ENCODE measurements around the gene NDRG3.
"Not testable (repeated sequence)": the region's sequence is repeated elsewhere in the genome, so short reads cannot be mapped to it uniquely, and the experiment has no call there.

Gene NDRG3

DNA sequence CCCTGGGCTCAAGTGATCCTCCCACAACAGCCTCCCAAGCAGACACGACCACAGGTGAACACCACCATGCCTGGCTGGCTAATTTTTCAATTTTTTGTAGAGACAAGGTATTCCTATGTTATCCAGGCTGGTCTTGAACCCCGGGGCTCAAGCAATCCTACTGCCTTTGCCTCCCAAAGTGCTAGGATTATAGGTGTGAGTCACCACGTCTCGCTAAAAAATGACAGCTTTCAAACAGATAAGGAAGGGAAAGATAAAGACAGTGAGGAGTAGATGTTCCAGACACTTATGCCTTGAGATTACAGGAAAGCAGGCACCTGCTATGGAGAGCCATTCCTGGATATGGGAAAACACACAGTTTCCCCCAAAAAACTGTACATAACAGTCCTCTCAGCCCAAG, 58.9 kb downstream of the NDRG3 start:
- no peak for DNase-seq

DNA sequence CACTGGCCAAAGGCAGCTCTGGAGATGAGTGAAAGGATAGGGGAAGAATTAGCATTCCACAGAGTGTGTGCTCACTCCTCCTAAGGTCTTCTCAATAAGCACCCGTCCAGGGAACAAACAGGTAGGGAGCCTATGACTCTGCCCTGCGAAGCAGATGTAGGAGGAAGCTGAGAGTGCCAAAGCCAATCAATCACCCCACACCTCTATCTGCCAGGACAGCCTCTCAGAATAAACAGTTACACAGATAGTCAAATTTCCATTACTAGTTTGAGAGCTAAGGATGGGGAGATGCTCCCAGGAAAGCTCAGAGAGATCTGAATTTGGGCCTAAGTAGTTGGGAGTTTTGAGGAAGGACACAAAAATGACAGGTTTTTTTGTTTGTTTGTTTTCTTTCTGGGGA, 59.4 kb downstream of the NDRG3 start:
- no peak for DNase-seq

DNA sequence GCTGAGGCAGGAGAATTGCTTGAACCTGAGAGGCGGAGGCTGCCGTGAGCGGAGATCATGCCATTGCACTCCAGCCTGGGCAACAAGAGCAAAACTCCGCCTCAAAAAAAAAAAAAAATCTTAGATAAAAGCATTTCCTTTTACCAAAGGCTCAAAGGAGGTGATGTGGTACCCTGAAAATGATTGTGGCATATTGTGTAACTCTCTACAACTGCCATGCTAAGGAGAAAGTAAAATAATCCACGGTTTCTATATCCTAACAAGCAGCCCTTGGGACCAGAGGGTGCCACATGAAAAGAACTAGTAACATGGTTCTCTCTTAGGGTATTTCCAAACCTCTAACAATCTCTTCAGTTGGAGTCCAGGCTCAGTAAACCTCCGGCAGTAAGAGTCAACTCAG, 61.1 kb downstream of the NDRG3 start:
- DNase-seq: no peak

DNA sequence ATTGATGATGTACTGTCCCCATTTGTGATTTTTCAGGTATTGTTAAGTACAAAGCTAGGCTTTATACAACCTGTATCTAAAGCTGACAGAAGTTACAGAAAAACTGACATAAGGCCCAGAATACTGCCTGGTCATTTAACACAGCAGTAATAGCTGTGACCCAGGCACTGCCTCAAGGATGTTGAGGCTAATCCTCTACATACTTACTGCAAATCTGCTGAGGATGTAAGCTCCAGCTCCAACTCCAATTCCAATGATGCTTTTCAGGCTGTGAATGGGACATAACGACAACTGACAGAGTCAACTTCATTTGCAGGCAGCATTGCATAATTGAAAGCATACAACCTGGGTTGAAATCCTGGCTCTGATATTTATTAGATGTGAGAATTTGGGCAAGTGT, 63.6 kb downstream of the NDRG3 start:
- DNase-seq: no peak

DNA sequence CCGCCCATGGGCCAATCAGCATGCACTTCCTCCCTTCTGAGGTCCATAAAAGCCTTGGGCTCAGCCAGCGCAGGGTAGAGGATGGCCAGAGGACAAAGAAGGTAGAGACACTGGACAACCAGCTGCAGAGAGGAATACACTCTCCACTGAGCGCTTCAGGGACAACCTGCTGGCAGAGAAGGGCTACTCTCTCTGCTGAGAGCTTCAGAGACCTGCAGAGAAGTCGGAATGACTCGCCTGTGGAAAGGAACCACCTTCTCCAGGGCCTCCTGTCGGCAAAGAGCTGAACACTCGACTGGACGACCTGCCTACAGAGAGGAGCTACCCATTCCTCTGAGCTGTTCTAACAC, 68.5 kb downstream of the NDRG3 start:
- DNase-seq: no peak

DNA sequence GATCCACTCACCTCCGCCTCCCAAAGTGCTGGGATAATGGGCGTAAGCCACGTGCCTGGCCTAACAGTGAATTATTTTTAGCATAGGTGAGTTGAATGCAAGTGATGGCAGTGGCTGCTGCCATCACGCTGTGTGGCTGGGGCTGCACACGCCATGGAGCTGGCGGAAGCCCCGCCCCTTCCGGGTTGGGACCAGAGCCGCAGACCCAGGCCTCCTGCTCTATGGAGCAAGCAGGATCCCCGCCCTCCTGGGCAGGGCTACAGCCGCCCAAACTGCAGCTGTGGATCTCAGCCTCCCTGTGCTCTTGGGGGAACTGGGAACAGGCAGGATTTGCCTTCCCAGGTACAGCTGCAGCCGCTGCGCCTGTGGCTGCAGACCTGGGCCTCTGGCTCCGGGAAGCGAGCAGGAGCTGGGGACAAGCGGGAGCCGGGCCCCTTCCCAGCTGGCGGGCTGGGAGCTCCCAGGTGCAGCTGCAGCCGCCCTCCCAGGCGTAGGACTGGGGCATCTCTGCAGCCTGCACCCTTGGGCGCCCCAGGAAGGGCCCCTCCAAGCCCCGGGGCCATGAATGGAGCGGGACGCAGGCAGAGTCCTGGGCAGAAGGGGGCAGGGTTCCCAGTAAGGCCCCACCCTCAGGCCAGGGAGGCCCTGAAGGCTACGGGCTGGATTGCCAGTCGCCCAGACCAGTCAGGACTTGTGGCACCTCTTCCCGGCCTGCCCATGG, 69.0 kb downstream of the NDRG3 start:
- no peak for DNase-seq

DNA sequence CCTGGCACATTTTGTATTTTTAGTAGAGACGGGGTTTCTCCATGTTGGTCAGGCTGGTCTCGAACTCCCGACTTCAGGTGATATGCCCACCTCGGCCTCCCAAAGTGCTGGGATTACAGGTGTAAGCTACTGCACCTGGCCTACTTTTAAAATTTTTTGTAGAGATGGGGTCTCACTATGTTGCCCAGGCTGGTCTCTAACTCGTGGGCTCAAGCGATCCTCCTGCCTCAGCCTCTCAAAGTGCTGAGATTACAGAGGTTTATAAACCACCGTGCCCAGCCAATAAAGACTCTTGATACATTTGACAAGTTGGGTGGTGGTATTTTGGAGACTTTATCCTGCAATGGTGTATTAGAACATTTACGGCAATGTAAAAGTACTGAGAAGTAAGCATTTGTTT, 70.3 kb downstream of the NDRG3 start:
- DNase-seq: not testable (repeated sequence)

DNA sequence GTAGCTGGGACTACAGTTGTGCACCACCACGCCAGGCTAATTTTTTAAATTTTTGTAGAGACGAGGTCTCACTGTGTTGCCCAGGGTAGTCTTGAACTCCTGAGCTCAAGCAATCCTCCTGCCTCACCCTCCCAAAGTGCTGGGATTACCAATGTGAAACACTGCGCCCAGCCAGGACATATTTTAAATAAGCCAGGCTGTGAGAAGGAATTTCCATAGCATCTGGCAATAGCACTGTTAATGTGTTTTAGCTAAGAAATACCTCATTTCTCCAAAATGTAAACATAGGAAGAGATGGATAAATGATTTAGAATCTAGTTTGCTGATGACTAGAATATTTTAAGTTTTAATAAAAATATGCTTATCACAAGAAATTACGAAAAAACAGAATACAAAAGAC, 72.9 kb downstream of the NDRG3 start:
- no peak for DNase-seq

DNA sequence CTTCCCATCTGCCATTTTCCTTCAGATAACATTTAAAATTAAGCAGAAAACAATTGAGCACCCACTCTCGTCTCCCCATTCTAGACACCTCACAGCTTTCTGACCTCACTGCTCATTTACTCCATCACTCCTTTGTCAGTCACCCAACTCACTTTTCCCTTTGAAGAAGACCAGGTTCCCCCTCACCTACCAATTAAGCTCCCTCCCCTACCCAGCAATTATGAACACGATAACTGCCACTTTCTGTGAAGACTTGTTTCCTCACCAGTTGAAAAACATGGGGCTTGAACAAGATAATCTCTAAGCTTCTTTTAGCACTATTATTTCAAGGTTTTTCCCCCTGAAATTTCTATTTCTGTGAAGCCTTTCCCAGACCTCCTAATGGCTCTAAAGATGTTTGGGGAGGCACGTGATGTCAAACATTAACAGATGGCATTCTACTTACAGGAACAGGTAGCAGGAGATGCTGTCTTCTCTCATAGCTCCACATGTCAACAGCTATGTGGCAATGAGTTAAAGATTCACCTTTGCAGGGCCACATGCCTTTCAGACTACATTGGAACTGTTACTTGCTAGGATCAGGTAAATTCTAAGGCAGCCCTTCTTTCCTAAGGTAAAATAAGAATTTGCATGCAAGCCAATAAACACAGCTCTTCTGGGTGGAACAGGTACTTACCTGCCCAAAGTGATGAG, 75.1 kb downstream of the NDRG3 start:
- no peak for DNase-seq

DNA sequence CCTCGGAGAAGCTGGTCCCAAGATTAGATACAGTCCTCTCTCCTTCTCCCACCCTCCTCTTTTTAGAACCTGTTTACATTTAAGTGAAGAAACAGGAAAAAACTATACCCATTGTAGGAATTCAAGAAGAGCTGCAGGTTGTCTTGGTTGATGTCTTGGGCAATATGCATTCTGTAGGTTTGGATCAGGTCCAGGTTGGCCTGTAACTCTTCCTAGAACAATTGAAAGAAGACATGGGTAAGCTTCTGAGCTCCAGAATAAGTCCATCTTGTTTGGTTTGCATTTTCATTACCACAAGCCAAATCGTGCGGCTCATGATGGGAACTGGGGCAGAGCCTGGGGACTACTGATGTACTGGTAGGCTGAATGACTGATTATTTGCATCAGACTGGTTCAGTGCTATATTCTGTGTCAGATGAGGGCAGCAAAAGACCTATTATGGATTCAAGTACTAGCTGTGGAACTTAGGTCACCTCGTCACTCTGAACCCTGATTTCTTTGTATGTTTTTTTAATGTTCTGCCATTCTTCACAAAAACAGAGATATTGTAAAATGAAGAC, 79.6 kb downstream of the NDRG3 start:
- DNase-seq: no peak

DNA sequence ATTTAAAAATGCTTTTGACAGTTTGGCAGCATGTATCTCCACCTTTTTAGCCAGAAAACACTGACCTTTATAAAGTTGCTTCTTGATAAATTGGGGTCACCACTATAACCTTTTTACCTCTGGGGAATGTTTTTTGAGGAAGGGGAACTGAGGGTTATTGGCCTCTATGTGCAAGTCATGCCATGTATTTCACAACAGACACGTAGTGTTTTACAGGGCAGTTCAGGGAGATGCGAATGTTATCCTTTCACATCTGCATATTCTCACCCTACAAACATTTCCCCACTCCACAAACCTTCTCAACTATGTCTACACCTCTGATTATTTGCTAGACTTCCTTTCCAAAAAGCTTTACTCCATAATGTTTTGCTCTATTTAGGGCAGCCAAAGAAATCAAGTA, 82.9 kb downstream of the NDRG3 start:
- DNase-seq: no peak

DNA sequence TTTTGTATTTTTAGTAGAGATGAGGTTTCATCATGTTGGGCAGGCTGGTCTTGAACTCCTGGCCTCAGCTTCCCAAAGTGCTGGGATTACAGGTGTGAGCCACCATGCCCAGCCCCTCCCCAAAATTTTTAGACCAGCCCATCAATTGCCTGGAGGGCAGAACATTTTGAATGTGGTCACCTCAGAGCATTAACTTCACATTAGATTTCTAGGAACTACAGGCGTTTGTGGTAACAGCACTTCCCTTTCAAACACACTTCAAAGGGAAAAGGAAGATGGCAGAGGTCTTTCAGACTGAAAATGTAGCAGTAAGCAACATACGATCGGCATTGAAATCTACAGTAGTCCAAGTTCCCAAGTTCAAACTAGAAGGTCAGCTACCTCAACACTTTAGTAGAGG, 87.6 kb downstream of the NDRG3 start:
- DNase-seq: no peak

DNA sequence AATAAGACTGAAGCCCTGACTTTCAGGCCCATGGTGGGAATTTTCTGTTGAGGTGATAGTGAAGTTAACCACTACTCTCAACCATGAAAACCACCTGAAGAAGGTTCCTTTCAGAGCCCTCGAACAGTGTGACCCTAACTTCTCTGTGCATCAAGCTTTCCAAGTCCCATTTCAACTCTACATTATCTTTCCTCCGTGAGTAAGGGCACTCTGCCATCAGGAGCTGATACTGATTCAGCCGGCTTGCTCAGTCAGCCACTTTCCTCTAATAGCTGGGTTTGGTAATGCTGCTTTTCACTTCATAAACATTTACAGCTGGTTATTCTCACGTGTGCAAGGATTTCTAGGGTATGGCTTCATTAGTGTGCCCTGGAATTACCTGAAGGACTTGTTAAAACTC, 89.2 kb downstream of the NDRG3 start:
- no peak for DNase-seq

DNA sequence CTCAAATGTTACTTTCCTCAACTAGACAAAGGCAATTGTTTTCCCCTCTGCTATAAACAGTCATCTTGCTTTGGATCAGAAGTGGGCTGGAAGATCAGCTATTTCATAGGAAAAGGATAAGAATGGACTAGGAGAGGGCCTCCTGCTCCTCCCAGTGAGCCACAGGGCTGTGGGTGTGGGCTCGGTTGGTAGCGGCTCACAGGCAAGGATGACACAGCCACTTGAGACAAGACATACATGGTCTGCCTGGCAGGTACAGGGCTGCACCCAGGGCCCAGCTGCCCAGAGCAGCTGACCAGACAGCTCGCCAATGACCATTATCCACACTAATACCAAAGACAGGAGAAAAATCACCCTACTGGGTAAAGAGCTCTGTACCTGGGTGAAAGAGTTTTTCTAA, 90.9 kb downstream of the NDRG3 start:
- DNase-seq: no peak

DNA sequence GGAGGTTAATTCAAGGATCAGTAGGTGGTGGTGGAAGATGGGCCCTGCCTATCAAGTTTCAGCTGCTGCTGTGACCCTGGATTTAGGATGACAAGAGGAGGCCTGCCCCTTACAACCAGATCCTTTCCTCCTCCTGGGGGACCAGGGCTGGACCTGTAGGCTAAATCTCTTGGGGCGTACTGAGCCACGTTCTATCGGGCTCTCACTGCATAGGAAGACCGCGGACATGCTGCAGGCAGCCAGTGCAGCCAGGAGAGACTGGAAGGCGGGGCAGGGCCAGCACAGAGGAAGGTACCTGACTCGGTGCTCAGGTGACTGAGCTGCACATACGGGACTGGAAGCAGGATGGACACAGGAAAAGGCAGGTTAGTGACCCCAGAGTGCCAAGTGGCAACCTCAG, 91.4 kb downstream of the NDRG3 start:
- no peak for DNase-seq

DNA sequence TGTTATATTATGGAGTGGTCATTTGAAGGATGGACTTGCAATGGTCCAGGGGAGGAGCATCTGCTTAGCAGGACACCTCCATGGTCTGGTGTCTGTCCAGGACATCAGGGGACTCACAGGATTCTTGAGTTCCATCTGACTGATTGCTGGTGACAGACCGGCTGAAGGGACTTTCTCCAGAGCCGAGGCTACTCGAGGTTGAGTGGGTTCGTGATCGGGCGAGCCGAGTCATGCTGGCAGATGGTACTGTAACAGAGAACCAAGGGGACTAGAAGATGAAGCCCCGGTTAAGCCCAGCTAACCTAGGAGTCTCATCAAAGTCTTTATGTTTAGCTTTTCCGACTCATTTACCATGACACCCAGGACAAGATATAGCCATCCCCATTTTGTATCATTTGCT, 92.4 kb downstream of the NDRG3 start:
- DNase-seq: no peak

DNA sequence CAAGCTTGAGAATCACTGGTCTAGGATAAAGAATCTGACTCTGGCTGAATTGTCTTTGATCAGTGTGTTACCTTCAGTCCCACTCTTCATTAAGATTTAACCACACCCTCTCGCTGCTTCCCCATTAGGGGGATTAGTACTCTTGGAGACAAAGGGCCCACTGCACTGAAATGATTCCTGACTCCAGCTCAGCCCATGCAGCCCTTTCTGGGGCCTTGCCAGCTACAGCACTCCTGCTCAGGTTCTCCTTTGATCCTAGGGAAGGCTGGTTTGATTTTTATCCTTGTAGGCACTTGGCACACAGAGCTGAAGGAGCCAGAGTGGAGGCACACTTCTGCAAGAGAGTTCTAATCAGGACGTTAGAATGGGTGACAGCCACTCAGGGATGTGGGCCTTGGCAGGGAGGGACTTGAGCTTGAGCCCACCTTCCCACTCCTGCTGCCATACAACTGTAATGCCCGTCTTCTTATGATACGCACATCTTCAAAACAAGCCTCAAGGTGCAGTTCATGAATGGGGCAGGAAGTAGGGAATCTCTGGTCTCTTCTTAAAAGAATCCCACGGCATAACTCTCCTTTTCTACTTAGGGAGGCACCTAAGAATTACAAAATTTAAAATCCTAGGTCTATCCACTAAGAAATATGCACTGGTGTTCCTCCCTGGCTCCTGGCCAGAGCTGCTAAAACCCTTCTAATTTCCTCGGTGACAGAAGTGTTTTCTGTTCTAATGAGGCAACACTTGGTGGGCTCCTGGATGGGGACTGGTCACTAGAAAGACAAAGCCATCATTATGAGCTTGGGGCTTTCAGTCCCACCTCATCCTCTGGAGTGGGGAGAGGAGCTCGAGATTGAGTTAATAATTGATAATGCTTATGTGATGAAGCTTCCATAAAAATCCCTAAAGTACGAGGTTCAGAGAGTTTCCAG, 98.4 kb downstream of the NDRG3 start:
- DNase-seq: no peak

DNA sequence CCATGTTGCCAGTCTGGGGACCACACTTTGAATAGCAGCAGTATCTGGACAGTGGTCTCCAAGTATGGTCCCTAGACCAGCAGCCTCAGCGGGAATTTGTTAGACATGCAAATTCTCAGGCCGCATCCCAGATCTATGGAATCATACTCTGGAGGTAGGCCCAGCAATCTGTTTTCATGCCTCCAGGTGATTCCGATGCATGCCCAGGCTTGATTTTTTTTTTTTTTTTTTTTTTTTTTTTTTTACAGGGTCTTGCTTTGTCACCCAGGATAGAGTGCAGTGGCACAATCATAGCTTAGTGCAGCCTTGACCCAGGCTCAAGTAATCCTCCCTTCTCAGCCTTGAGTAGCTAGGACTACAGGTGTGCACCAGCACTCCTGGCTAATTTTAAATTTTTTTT, 99.2 kb downstream of the NDRG3 start:
- peak; percentile 10 for DNase-seq

DNA sequence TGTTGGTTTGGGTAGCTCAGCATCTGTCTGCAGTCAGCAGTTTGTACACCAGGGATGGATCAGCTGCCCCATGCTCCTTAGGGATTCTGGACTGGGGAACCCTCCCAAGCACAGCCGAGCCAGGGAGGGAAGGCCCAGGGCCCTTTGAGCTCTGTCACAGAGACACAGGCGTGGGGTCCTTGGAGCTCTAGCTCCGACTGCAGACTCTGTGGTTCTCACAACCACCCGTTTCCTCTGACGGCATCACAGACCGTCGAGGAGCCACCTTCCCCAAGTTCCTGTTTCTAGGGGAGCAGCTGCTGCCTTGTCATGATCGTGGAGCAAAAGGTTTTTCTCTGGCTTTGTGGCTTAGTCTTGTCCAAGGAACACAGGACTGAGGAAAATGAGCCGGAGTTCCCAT, 99.9 kb downstream of the NDRG3 start, which contains the start of gene SLA2:
Gene SLA2 (minus strand): TSS at position 199 of the 400 bp plus-strand sequence. CDS start 4,861 bp downstream, outside the sequence.
- no peak for DNase-seq

DNA sequence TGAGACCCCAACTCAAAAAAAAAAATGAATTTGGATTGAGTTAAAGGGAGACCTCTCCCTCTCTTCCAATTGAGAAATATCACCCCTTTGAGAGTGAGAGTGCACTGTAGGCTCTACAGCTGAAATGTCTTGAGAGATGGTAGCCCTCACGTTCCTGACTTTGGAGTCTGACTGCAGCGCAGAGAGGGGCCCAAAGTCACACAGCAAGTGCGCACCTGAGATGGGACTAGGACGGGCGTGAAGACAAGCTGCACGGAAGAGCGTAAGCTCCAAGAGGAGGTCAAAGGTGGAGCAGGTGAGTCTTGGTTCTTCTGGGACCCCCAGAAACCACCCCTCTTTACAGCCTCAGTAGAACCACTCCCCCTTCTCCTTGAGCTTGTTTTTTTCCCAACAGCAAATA, 100.5 kb downstream of the NDRG3 start:
- DNase-seq: no peak

DNA sequence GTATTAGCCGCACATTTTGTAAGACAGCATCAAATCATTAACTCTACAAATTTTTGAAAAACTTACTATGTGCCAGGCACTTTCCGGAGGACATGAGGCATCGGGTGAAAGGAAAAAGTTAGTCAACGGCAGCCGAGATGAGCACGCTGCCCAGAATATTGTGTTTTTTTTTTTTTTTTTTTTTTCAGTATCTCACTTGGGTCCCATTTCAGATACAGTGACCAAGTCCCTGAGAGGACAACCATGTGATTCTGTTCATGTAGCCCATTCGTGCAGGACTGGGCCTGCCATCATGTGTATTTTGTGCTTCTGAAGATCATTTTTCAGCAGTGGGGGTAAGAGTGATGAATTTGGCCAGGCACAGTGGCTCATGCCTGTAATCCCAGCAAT, 101.2 kb downstream of the NDRG3 start:
- no peak for DNase-seq

DNA sequence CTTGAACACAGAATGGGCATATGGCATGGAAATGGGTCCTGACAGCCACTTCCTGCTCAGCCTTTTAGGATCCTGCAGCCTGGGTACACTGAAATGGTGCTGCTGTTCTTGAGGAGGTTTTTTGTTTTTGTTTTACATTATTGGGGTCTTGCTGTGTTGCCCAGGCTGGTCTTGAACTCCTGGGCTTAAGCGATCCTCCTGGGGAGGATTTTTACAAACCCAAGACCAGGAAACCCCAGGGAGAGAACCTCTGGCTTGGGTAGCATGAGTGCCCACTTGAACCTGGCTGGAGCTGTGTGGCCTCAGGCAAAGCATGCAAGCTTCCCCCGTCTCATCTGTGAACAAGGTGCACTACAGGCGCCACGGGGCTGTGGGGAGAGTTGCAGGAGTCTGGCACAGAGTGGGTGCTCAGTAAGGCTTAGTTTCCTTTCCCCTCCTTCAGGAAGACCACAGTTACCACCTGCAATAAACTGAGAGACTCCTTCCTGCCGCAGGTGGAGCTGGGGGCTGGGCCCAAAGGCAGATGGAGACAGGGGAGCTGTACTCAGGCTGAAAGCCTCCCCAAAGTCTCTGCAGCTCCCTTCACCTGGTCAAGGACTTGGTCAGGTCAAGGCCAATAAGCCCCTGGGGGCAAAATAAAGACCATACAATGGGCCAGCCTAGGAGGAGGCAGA, 101.7 kb downstream of the NDRG3 start:
- no peak for DNase-seq

DNA sequence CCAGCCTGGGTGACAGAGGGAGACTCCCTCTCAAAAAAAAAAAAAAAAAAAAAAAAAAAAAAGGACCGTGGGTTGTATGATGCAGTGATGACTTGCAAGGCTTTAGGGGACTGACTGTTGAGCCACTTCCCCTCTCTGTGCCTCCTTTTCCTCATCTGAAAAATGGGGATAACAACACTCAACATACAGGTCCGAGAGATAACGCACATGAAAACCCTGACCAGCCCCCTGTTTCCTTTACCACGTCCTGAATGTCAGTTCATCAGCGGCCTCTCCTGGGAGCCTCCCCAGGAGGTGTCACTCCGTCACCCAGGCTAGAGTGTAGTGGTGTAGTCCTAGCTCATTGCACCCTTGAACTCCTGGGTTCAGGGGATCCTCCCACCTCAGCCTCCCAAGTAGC, 103.8 kb downstream of the NDRG3 start:
- DNase-seq: no peak
